Non-pigmented ciliary epithelial cell (primary cell): ENCODE measurements around the gene FBXW4.
"Not testable (repeated sequence)": the region's sequence is repeated elsewhere in the genome, so short reads cannot be mapped to it uniquely, and the experiment has no call there.

ENCODE experiments used
- DNase-seq: peaks from one replicate; pipeline ENCODE4 v3.0.0-alpha.2; 2010; ENCODE audit warnings: low read depth

FBXW4 gene

GRCh38 chr10:101617102-101617823 is 77.7 kb downstream of the FBXW4 start:
- DNase-seq = no peak

GRCh38 chr10:101616415-101617101 is 78.4 kb downstream of the FBXW4 start:
- no peak for DNase-seq

GRCh38 chr10:101615525-101616116 is 79.3 kb downstream of the FBXW4 start:
- DNase-seq = no peak

GRCh38 chr10:101614663-101615524 is 80.1 kb downstream of the FBXW4 start:
- DNase-seq = no peak

- no peak for DNase-seq
Observed at GRCh38 chr10:101613646-101614045, 81.3 kb downstream of the FBXW4 start.

GRCh38 chr10:101612872-101613271 is 82.1 kb downstream of the FBXW4 start:
- no peak for DNase-seq

- no peak for DNase-seq
Observed at GRCh38 chr10:101612086-101612485, 82.9 kb downstream of the FBXW4 start.

GRCh38 chr10:101611096-101611905 is 83.7 kb downstream of the FBXW4 start:
- no peak for DNase-seq

- DNase-seq = no peak
Observed at GRCh38 chr10:101609481-101609880, 85.5 kb downstream of the FBXW4 start.

GRCh38 chr10:101607124-101607523 is 87.8 kb downstream of the FBXW4 start:
- no peak for DNase-seq

- peak; percentile 23 for DNase-seq
Observed at GRCh38 chr10:101602761-101603398, 92.1 kb downstream of the FBXW4 start.

GRCh38 chr10:101601541-101601940 is 93.4 kb downstream of the FBXW4 start:
- no peak for DNase-seq

- DNase-seq = no peak
Observed at GRCh38 chr10:101597091-101597900, 97.7 kb downstream of the FBXW4 start.

GRCh38 chr10:101595591-101596433 is 99.2 kb downstream of the FBXW4 start:
- no peak for DNase-seq

- not testable (repeated sequence) for DNase-seq
Observed at GRCh38 chr10:101593331-101593730, 101.6 kb downstream of the FBXW4 start.

- peak; percentile 20 for DNase-seq
Observed at GRCh38 chr10:101588879-101589278, 106.1 kb downstream of the FBXW4 start.

- peak; percentile 74 for DNase-seq
Observed at GRCh38 chr10:101587725-101588653, 107.0 kb downstream of the FBXW4 start, which contains the start of the genes DPCD and POLL. Gene DPCD, plus strand, starts transcription at chr10:101588321. Its CDS starts 16 bp downstream, at chr10:101588337. Gene POLL, minus strand, starts transcription at chr10:101588257. Its CDS starts 897 bp downstream, at chr10:101587360.

- no peak for DNase-seq
Observed at GRCh38 chr10:101585841-101586240, 109.1 kb downstream of the FBXW4 start.
